HG03196 (cell line): ENCODE data around the gene ALKBH7.
"Not testable (repeated sequence)": the region's sequence is repeated elsewhere in the genome, so short reads cannot be mapped to it uniquely, and the experiment has no call there.

Experiments used
- ATAC-seq: cut with Tn5 transposase; IDR thresholded peaks from one replicate; pipeline ENCODE4 v1.9.1; 2021; ENCODE audit not compliant: unreplicated experiment

The ALKBH7 gene

GRCh38 chr19:6372594-6373095 lies at the start of gene ALKBH7:
Gene ALKBH7, plus strand, starts transcription at chr19:6372794. Its CDS starts 27 bp downstream, at chr19:6372821.
- ATAC-seq: peak; percentile 71

GRCh38 chr19:6324757-6325156 lies 47.8 kb upstream of the ALKBH7 start:
- ATAC-seq: no peak

GRCh38 chr19:6325614-6326013 lies 47.0 kb upstream of the ALKBH7 start:
- ATAC-seq: no peak

- ATAC-seq: no peak
These were observed 45.8 kb upstream of the ALKBH7 start for GRCh38 chr19:6326815-6327214.

- no peak for ATAC-seq
These were observed 39.2 kb upstream of the ALKBH7 start, which contains the start of gene ACER1 for GRCh38 chr19:6333439-6333838. Gene ACER1, minus strand, starts transcription at chr19:6333612. Its CDS starts 61 bp downstream, at chr19:6333551.

GRCh38 chr19:6334490-6335285 lies 37.9 kb upstream of the ALKBH7 start:
- no peak for ATAC-seq

GRCh38 chr19:6340493-6341201 lies 31.9 kb upstream of the ALKBH7 start:
- ATAC-seq: no peak

GRCh38 chr19:6343462-6343861 lies 29.1 kb upstream of the ALKBH7 start:
- ATAC-seq: no peak

- not testable (repeated sequence) for ATAC-seq
These were observed 23.3 kb upstream of the ALKBH7 start for GRCh38 chr19:6349271-6349670.

GRCh38 chr19:6350688-6351087 lies 21.9 kb upstream of the ALKBH7 start:
- ATAC-seq: no peak

GRCh38 chr19:6352381-6353165 lies 20.0 kb upstream of the ALKBH7 start:
- no peak for ATAC-seq

GRCh38 chr19:6354098-6354674 lies 18.4 kb upstream of the ALKBH7 start:
- no peak for ATAC-seq

- ATAC-seq: not testable (repeated sequence)
These were observed 17.1 kb upstream of the ALKBH7 start for GRCh38 chr19:6355321-6356040.

- ATAC-seq: no peak
These were observed 15.4 kb upstream of the ALKBH7 start for GRCh38 chr19:6357174-6357573.

GRCh38 chr19:6358003-6358402 lies 14.6 kb upstream of the ALKBH7 start:
- no peak for ATAC-seq

GRCh38 chr19:6359568-6360341 lies 12.8 kb upstream of the ALKBH7 start:
- no peak for ATAC-seq

GRCh38 chr19:6360445-6360844 lies 12.1 kb upstream of the ALKBH7 start:
- not testable (repeated sequence) for ATAC-seq

GRCh38 chr19:6360857-6361216 lies 11.8 kb upstream of the ALKBH7 start:
- ATAC-seq: not testable (repeated sequence)

GRCh38 chr19:6362027-6362350 lies 10.6 kb upstream of the ALKBH7 start:
- no peak for ATAC-seq

GRCh38 chr19:6362351-6362801 lies 10.2 kb upstream of the ALKBH7 start:
- ATAC-seq: no peak
